ENCODE data around the gene GK.

DNA sequence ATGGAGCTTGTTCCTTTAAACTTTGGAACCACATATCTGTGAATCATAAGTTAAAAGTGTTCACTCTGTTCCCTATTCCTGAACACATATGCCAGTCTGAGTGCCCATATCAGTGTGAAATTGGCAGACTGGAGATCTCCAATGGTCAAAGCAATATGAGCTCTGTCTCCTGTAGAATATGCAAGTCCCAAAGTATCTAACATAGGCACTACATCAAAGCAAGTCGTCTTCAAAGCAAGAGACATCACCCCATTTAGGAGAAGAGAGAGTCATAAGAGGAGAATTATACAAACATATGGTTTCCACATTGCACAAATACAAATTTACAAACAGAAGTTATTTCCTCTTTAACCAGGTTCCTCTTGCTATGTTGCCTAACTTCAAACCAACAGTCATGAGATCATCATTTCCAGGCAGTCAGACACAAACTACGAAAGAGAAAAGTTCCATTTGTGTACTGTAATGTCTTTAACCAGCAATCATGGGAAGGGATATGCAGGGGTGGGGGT is 9.9 kb upstream of the GK start:
- TF ChIP-seq, protein P1, sequence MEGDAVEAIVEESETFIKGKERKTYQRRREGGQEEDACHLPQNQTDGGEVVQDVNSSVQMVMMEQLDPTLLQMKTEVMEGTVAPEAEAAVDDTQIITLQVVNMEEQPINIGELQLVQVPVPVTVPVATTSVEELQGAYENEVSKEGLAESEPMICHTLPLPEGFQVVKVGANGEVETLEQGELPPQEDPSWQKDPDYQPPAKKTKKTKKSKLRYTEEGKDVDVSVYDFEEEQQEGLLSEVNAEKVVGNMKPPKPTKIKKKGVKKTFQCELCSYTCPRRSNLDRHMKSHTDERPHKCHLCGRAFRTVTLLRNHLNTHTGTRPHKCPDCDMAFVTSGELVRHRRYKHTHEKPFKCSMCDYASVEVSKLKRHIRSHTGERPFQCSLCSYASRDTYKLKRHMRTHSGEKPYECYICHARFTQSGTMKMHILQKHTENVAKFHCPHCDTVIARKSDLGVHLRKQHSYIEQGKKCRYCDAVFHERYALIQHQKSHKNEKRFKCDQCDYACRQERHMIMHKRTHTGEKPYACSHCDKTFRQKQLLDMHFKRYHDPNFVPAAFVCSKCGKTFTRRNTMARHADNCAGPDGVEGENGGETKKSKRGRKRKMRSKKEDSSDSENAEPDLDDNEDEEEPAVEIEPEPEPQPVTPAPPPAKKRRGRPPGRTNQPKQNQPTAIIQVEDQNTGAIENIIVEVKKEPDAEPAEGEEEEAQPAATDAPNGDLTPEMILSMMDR (conservative IDR thresholded peaks at IDR 0.05 in 1 of 2, IDR thresholded peaks at IDR 0.05 in 1 of 2; ENCODE audit: extremely low read depth in 1 of 2, insufficient read depth in 1 of 2, low read depth in 1 of 2, low read length in 2 of 2), result no peak
- no peak for TF ChIP-seq EZH2 (IDR thresholded peaks at IDR 0.05; ENCODE audit: borderline replicate concordance, low read length)

All from mammary epithelial cell (primary cell).